ENCODE data around the gene SLC49A4.

The SLC49A4 gene

GRCh38 chr3:122898298-122898697 is 103.4 kb downstream of the SLC49A4 start:
- no peak for DNase-seq (ENCODE audit: insufficient read length, low spot score)

GRCh38 chr3:122902326-122902725 is 107.5 kb downstream of the SLC49A4 start:
- FAIRE-seq (no peak), DNase-seq (ENCODE audit: insufficient read length, low spot score) (no peak)

More at GRCh38 chr3:122898298-122898697, 103.4 kb downstream of the SLC49A4 start:
- no peak for FAIRE-seq

- DNase-seq (ENCODE audit: insufficient read length, low spot score) (no peak), FAIRE-seq (no peak)
Measured at GRCh38 chr3:122903171-122903570, 108.3 kb downstream of the SLC49A4 start.

GRCh38 chr3:122907471-122907870 is 112.6 kb downstream of the SLC49A4 start:
- FAIRE-seq (no peak), DNase-seq (ENCODE audit: insufficient read length, low spot score) (no peak)

- no peak for FAIRE-seq
- DNase-seq (ENCODE audit: insufficient read length, low spot score) = no peak
Measured at GRCh38 chr3:122908251-122908650, 113.4 kb downstream of the SLC49A4 start.

- DNase-seq (ENCODE audit: insufficient read length, low spot score) (no peak), FAIRE-seq (no peak)
Measured at GRCh38 chr3:122911901-122912300, 117.0 kb downstream of the SLC49A4 start.

GRCh38 chr3:122912772-122913538 is 118.1 kb downstream of the SLC49A4 start:
- DNase-seq (ENCODE audit: insufficient read length, low spot score) = no peak
- FAIRE-seq = no peak

GRCh38 chr3:122913539-122914100 is 118.8 kb downstream of the SLC49A4 start:
- FAIRE-seq = no peak
- no peak for DNase-seq (ENCODE audit: insufficient read length, low spot score)

- DNase-seq (ENCODE audit: insufficient read length, low spot score) (no peak), FAIRE-seq (no peak)
Measured at GRCh38 chr3:122915300-122916055, 120.6 kb downstream of the SLC49A4 start.

- no peak for DNase-seq (ENCODE audit: insufficient read length, low spot score)
- no peak for FAIRE-seq
Measured at GRCh38 chr3:122916084-122916483, 121.2 kb downstream of the SLC49A4 start.

- DNase-seq (ENCODE audit: insufficient read length, low spot score) (no peak), FAIRE-seq (no peak)
Measured at GRCh38 chr3:122916580-122916979, 121.7 kb downstream of the SLC49A4 start.

- no peak for FAIRE-seq
- DNase-seq (ENCODE audit: insufficient read length, low spot score) = no peak
Measured at GRCh38 chr3:122917412-122917811, 122.5 kb downstream of the SLC49A4 start.

- DNase-seq (ENCODE audit: insufficient read length, low spot score) (no peak), FAIRE-seq (no peak)
Measured at GRCh38 chr3:122918576-122919290, 123.9 kb downstream of the SLC49A4 start.

GRCh38 chr3:122919291-122919610 is 124.4 kb downstream of the SLC49A4 start:
- DNase-seq (ENCODE audit: insufficient read length, low spot score) = no peak
- FAIRE-seq = no peak

GRCh38 chr3:122920986-122921385 is 126.1 kb downstream of the SLC49A4 start:
- FAIRE-seq = no peak
- DNase-seq (ENCODE audit: insufficient read length, low spot score) = no peak

- DNase-seq (ENCODE audit: insufficient read length, low spot score) (peak; percentile 56), FAIRE-seq (no peak)
Measured at GRCh38 chr3:122921791-122922651, 127.2 kb downstream of the SLC49A4 start.

GRCh38 chr3:122923611-122924010 is 128.7 kb downstream of the SLC49A4 start:
- FAIRE-seq (no peak), DNase-seq (ENCODE audit: insufficient read length, low spot score) (no peak)

GRCh38 chr3:122924056-122924455 is 129.2 kb downstream of the SLC49A4 start:
- no peak for DNase-seq (ENCODE audit: insufficient read length, low spot score)
- no peak for FAIRE-seq

GRCh38 chr3:122925756-122926155 is 130.9 kb downstream of the SLC49A4 start:
- DNase-seq (ENCODE audit: insufficient read length, low spot score) (no peak), FAIRE-seq (no peak)

GRCh38 chr3:122926322-122926721 is 131.5 kb downstream of the SLC49A4 start:
- FAIRE-seq = no peak
- DNase-seq (ENCODE audit: insufficient read length, low spot score) = no peak
